ENCODE measurements around the gene ARMC7.
"Not testable (repeated sequence)": the region's sequence is repeated elsewhere in the genome, so short reads cannot be mapped to it uniquely, and the experiment has no call there.

Gene ARMC7

GRCh38 chr17:75109407-75110233, at the start of gene ARMC7:
Gene ARMC7 (plus strand): TSS chr17:75109969. CDS start chr17:75110289, 320 bp downstream.
- DNase-seq = peak; percentile 51 to 78

- DNase-seq = no peak
These were observed 49.2 kb upstream of the ARMC7 start for GRCh38 chr17:75060434-75061054.

GRCh38 chr17:75061055-75061438, 48.7 kb upstream of the ARMC7 start:
- DNase-seq = no peak

GRCh38 chr17:75061618-75062017, 48.2 kb upstream of the ARMC7 start:
- no peak for DNase-seq

- no peak for DNase-seq
These were observed 46.6 kb upstream of the ARMC7 start for GRCh38 chr17:75063201-75063600.

GRCh38 chr17:75063626-75064025, 46.1 kb upstream of the ARMC7 start:
- DNase-seq = no peak

GRCh38 chr17:75064040-75064439, 45.7 kb upstream of the ARMC7 start:
- DNase-seq = no peak

- no peak for DNase-seq
These were observed 45.3 kb upstream of the ARMC7 start for GRCh38 chr17:75064460-75064859.

GRCh38 chr17:75064867-75065561, 44.8 kb upstream of the ARMC7 start:
- DNase-seq = no peak

GRCh38 chr17:75065562-75066151, 44.1 kb upstream of the ARMC7 start:
- DNase-seq = no peak

GRCh38 chr17:75067856-75068255, 41.9 kb upstream of the ARMC7 start:
- no peak for DNase-seq

GRCh38 chr17:75068750-75069149, 41.0 kb upstream of the ARMC7 start:
- no peak for DNase-seq

GRCh38 chr17:75069783-75070182, 40.0 kb upstream of the ARMC7 start:
- peak in 1 of 2 experiments; percentile 24 for DNase-seq

- not testable (repeated sequence) for DNase-seq
These were observed 38.1 kb upstream of the ARMC7 start for GRCh38 chr17:75071478-75072271.

- not testable (repeated sequence) for DNase-seq
These were observed 36.9 kb upstream of the ARMC7 start for GRCh38 chr17:75072909-75073308.

- no peak for DNase-seq
These were observed 36.1 kb upstream of the ARMC7 start for GRCh38 chr17:75073618-75074047.

- no peak for DNase-seq
These were observed 35.2 kb upstream of the ARMC7 start for GRCh38 chr17:75074532-75074931.

- no peak for DNase-seq
These were observed 34.0 kb upstream of the ARMC7 start for GRCh38 chr17:75075597-75076336.

GRCh38 chr17:75077072-75077495, 32.7 kb upstream of the ARMC7 start:
- DNase-seq = no peak

- no peak for DNase-seq
These were observed 32.1 kb upstream of the ARMC7 start for GRCh38 chr17:75077496-75078283.
